CD4-positive, alpha-beta T cell (primary cell): ENCODE data around the gene CARS1. TPM values are rescaled to one million over a fixed set of nuclear protein-coding genes. Genes with fewer than 3 reads are reported as not detected.
A peak's percentile ranks its signal among the peaks of the same experiment; 100 is the strongest.

Source experiments
- ATAC-seq: fragments of 200-7000 bp; cut with Tn5 transposase; one replicate; pipeline ENCODE4 v1.10.0; 2022; ENCODE audit warnings: mild to moderate bottlenecking; ENCODE audit not compliant: poor library complexity
- CTCF ChIA-PET: fragments of 350-600 bp; sonication (Branson Sonifier 250); formaldehyde crosslinking; loops from one replicate; lab custom pipeline; 2021; ENCODE audit warnings: antibody characterized with exemption, inconsistent platforms; lab: Charles Lee
- POLR2A ChIA-PET: fragments of 350-600 bp; sonication (Branson Sonifier 250); formaldehyde crosslinking; loops from one replicate; lab custom pipeline; 2021; ENCODE audit warnings: antibody characterized with exemption, inconsistent platforms; lab: Charles Lee
- DNase-seq, 14 experiments: peaks; one replicate each; pipeline ENCODE4 v3.0.0-alpha.2; 2013 to 2020; ENCODE audit warnings: mixed read lengths in 2 of 14
- H3K27ac ChIP-seq, 2 donors: one replicate each; pipeline versions ENCODE4 v1.5.1 to v1.7.0; 2013; ENCODE audit warnings: low read length in 2 of 2, low read depth in 1 of 2, mild to moderate bottlenecking in 1 of 2
- H3K27me3 ChIP-seq, 2 experiments: 1 replicate in 1 of 2; 2 replicates in 1 of 2; pipeline versions ENCODE4 v1.6.1 to v1.7.0; 2013; ENCODE audit warnings: low read length in 2 of 2, control low read depth in 1 of 2, mild to moderate bottlenecking in 1 of 2, moderate library complexity in 1 of 2; ENCODE audit not compliant: insufficient read depth in 2 of 2, control insufficient read depth in 1 of 2
- H3K36me3 ChIP-seq: one replicate; pipeline ENCODE4 v1.6.1; 2013; ENCODE audit warnings: low read length, control low read depth; ENCODE audit not compliant: insufficient read depth
- H3K4me1 ChIP-seq: one replicate; pipeline ENCODE4 v1.6.1; 2013; ENCODE audit warnings: low read length, control low read depth; ENCODE audit not compliant: insufficient read depth
- H3K4me3 ChIP-seq: one replicate; pipeline ENCODE4 v1.5.1; 2013; ENCODE audit warnings: mild to moderate bottlenecking, low read length, moderate library complexity
- H3K9me3 ChIP-seq, 2 experiments: 1 replicate in 1 of 2; 2 replicates in 1 of 2; pipeline versions ENCODE4 v1.6.1 to v1.7.0; 2013; ENCODE audit warnings: low read length in 2 of 2, mild to moderate bottlenecking in 2 of 2, control low read depth in 1 of 2, moderate library complexity in 1 of 2; ENCODE audit not compliant: control insufficient read depth in 1 of 2, insufficient read depth in 1 of 2
- H3K27ac Mint-ChIP-seq: one replicate; pipeline ENCODE4 v1.8.0; 2020; ENCODE audit warnings: mixed read lengths
- H3K27me3 Mint-ChIP-seq: one replicate; pipeline ENCODE4 v1.8.0; 2021; ENCODE audit warnings: mixed read lengths
- H3K36me3 Mint-ChIP-seq: one replicate; pipeline ENCODE4 v1.8.0; 2021; ENCODE audit warnings: low read depth, mixed read lengths
- H3K4me1 Mint-ChIP-seq: one replicate; pipeline ENCODE4 v1.8.0; 2021; ENCODE audit warnings: low read depth, mixed read lengths
- H3K4me3 Mint-ChIP-seq: one replicate; pipeline ENCODE4 v1.8.0; 2020; ENCODE audit warnings: mild to moderate bottlenecking, mixed read lengths
- H3K9me3 Mint-ChIP-seq: one replicate; pipeline ENCODE4 v1.8.0; 2020; ENCODE audit warnings: mixed read lengths
- CTCF ChIP-seq: fragments of 200-600 bp; IDR thresholded peaks from one replicate; pipeline ENCODE4 v1.8.0; 2022; ENCODE audit warnings: antibody characterized with exemption, mild to moderate bottlenecking
- intact Hi-C, 2 experiments: fragments of 100-400 bp; cut with DNase I in 1 of 2; cut with micrococcal nuclease in 1 of 2; formaldehyde crosslinking; loops; one replicate each; pipeline versions ENCODE4 v1.15.1 to v1.9.0; 2023 to 2025; cut with DNase I, micrococcal nuclease
- total RNA-seq, 174 experiments: library from RNA in 2 of 174; stranded (reverse) in 2 of 174; gene quantifications; one replicate each; pipeline ENCODE4 v1.2.3 and lab custom pipeline; 2021 to 2026

Gene CARS1
- total RNA-seq, 2 experiments from 2014 or later = 24.1 to 25.2 TPM

DNA sequence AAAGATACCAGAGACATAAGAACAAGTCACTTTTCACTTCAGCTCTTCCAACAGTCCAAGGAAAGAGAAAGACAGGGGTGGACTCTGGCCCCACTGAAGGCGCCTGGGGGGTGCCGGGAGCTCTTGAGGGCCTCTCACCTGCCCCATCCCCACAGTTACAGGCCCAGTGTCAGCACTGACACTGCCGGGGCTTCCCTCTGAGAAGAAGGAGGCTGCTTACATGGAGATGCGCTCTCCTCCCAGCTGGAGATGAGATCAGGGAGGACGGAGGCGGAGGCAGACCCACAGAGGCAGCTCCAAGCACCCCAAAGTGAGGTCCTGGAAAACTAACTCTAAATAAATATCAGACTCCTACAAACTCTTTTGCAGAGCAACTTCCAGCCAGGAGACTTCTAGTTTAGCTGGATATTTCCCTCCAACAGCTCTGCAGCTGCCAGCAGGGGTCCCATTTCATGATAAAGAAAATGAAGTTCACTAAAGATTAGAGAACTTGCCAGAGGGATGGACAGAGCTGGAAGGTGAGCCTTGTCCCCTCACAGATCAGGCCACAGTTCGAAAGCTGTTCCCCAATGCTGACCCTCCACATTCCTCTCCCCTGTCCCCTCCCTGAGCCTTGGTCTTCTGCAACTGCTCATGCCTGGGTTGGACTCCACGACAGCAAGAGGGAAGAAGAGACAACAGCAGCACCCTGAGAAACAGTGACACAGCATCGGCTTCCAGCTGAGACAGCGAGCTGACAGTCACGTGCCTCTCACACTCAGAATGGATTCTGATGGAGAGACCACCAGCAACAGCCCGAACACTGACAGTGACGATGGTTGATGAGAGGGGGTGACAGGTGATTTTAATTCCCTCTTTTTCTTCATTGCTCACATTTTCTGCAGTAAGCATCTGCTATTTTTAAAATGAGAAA, 5.8 kb downstream of the CARS1 start:
- CTCF ChIA-PET = interaction anchor here (4.1 kb wide), 1 partner anchor 40 kb away, joined by 24 read pairs; no protein-coding TSS in a partner anchor
- Histone ChIP-seq H3K27me3 (no peaks in the 10 kb centered on the region), H3K9me3 (no peaks in the 10 kb centered on the region), H3K36me3 (peaks cover 42% of the 10 kb centered on the region), H3K27ac (no peak overlapping the region), H3K4me3 (no peak overlapping the region), H3K4me1 (peaks cover 79% of the 10 kb centered on the region)
- Mint-ChIP-seq H3K27me3 (no peaks in the 10 kb centered on the region), H3K4me1 (peaks cover 53% of the 10 kb centered on the region), H3K27ac (peak overlapping the region; percentile 86), H3K36me3 (peaks cover 13% of the 10 kb centered on the region), H3K4me3 (peak overlapping the region; percentile 18), H3K9me3 (no peaks in the 10 kb centered on the region)
- ATAC-seq (no peak), DNase-seq (peak in 1 of 14 experiments; percentile 17)
- intact Hi-C loops = loop anchor here in 1 of 2 experiments (10.0 kb wide), 3 partner anchors 323 to 647 kb away; partner anchors contain the start of genes KCNQ1, TRPM5, TSSC4 and ZNF195
- POLR2A ChIA-PET = interaction anchor here (1.0 to 1.8 kb wide), 2 partner anchors 37 to 60 kb away, joined by 3 to 7 read pairs; no protein-coding TSS in a partner anchor
- no peak for TF ChIP-seq CTCF

- ChIA-PET CTCF (interaction anchor here (4.1 kb wide), 1 partner anchor 41 kb away, joined by 24 read pairs; no protein-coding TSS in a partner anchor), POLR2A (interaction anchor here (0.9 to 1.8 kb wide), 5 partner anchors 13 to 58 kb away, joined by 4 to 7 read pairs (median 6); partner anchors contain the start of gene NAP1L4)
- peaks cover 71% of the 10 kb centered on the region for H3K4me1 ChIP-seq
- no peaks in the 10 kb centered on the region for H3K27me3 ChIP-seq
- H3K9me3 Mint-ChIP-seq = no peaks in the 10 kb centered on the region
- intact Hi-C loops = loop anchor here in 1 of 2 experiments (10.0 kb wide), 3 partner anchors 324 to 646 kb away; partner anchors contain the start of genes KCNQ1, TRPM5, TSSC4 and ZNF195
- TF ChIP-seq CTCF = no peak
- peak overlapping the region; percentile 18 for H3K4me3 Mint-ChIP-seq
- peak overlapping the region; percentile 86 for H3K27ac Mint-ChIP-seq
- H3K27ac ChIP-seq = peak overlapping the region in 1 of 2 donors; percentile 23
- no peak for ATAC-seq
- H3K27me3 Mint-ChIP-seq = no peaks in the 10 kb centered on the region
- no peaks in the 10 kb centered on the region for H3K9me3 ChIP-seq
- peaks cover 13% of the 10 kb centered on the region for H3K36me3 Mint-ChIP-seq
- DNase-seq = peak in 1 of 14 experiments; percentile 13
- H3K4me1 Mint-ChIP-seq = peaks cover 45% of the 10 kb centered on the region
- H3K36me3 ChIP-seq = peaks cover 50% of the 10 kb centered on the region
- H3K4me3 ChIP-seq = no peak overlapping the region
Measured at GRCh38 chr11:3050386-3051195, 6.6 kb downstream of the CARS1 start.
